Fibroblast of skin of abdomen (primary cell): ENCODE data around the gene ESYT1. TPM values are rescaled to one million over a fixed set of nuclear protein-coding genes. Genes with fewer than 3 reads are reported as not detected.

Experiments used
- DNase-seq: peaks from one replicate; pipeline ENCODE4 v3.0.0-alpha.2; 2013
- polyA plus RNA-seq, 2 experiments: library from polyadenylated mRNA; unstranded; fragments of 120-200 nt; gene quantifications; one replicate each; pipeline ENCODE4 v1.2.1, GENCODE V29; 2013; ENCODE audit not compliant: insufficient read length in 2 of 2

The ESYT1 gene, protein sequence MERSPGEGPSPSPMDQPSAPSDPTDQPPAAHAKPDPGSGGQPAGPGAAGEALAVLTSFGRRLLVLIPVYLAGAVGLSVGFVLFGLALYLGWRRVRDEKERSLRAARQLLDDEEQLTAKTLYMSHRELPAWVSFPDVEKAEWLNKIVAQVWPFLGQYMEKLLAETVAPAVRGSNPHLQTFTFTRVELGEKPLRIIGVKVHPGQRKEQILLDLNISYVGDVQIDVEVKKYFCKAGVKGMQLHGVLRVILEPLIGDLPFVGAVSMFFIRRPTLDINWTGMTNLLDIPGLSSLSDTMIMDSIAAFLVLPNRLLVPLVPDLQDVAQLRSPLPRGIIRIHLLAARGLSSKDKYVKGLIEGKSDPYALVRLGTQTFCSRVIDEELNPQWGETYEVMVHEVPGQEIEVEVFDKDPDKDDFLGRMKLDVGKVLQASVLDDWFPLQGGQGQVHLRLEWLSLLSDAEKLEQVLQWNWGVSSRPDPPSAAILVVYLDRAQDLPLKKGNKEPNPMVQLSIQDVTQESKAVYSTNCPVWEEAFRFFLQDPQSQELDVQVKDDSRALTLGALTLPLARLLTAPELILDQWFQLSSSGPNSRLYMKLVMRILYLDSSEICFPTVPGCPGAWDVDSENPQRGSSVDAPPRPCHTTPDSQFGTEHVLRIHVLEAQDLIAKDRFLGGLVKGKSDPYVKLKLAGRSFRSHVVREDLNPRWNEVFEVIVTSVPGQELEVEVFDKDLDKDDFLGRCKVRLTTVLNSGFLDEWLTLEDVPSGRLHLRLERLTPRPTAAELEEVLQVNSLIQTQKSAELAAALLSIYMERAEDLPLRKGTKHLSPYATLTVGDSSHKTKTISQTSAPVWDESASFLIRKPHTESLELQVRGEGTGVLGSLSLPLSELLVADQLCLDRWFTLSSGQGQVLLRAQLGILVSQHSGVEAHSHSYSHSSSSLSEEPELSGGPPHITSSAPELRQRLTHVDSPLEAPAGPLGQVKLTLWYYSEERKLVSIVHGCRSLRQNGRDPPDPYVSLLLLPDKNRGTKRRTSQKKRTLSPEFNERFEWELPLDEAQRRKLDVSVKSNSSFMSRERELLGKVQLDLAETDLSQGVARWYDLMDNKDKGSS
- 92.7 TPM for polyA plus RNA-seq (2013, experiment 1 of 2; ENCODE audit: insufficient read length)
- 96.1 TPM for polyA plus RNA-seq (2013, experiment 2 of 2; ENCODE audit: insufficient read length)

DNA sequence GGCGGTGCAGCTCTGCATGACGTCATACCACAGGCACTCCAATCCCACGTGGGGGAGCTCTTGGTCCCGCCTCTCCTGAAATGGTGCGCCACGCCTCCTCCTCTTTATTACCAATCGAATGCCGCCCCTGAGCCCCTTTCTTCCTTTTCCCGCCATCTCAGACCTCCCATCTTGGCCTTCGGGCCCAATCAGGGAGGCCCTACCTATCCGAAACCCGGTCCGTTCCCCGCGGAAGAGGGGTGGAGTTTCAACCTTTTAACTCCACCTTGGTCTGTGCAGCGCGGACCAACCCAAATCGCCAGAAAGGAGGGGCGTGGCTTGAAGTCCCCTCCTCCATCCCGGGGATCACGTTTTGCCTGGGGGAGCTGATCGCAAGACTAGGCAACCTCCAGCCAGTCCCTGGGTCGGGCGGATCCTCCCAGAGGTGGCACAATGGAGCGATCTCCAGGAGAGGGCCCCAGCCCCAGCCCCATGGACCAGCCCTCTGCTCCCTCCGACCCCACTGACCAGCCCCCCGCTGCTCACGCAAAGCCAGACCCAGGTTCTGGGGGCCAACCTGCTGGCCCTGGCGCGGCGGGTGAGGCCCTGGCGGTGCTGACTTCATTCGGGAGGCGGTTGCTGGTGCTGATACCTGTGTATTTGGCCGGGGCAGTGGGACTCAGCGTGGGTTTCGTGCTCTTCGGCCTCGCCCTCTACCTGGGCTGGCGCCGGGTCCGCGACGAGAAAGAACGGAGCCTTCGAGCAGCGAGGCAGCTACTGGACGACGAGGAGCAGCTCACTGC is at the start of gene ESYT1:
ESYT1 (plus strand) TSS at position 380 of the 782 bp plus-strand sequence; CDS start at position 433, 53 bp downstream.
- DNase-seq = peak; percentile 100

DNA sequence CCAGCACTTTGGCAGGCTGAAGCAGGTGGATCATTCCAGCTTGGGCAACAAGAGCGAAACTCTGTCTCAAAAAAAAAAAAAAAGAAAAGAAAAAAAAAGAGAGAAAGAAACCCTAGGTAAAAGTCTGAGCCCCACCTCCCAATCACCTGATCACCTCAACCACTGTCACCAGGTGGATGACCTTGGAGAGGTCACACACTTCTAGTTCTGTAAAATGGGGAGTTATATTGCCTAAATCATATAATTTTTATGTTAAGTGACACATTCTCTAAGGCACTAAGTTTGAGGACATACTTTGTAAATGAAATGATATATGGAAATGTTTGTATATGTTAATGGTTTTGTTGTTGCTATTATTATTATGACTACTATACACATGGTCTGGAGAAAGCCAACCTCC is 49.6 kb upstream of the ESYT1 start:
- no peak for DNase-seq

GRCh38 chr12:56078931-56079722 is 48.9 kb upstream of the ESYT1 start:
- peak; percentile 60 for DNase-seq

- DNase-seq = peak; percentile 76
These were observed 48.1 kb upstream of the ESYT1 start, which contains the start of gene ERBB3 for GRCh38 chr12:56079723-56080555. ERBB3 (plus strand) TSS chr12:56080165; CDS start chr12:56080301, 136 bp downstream.

DNA sequence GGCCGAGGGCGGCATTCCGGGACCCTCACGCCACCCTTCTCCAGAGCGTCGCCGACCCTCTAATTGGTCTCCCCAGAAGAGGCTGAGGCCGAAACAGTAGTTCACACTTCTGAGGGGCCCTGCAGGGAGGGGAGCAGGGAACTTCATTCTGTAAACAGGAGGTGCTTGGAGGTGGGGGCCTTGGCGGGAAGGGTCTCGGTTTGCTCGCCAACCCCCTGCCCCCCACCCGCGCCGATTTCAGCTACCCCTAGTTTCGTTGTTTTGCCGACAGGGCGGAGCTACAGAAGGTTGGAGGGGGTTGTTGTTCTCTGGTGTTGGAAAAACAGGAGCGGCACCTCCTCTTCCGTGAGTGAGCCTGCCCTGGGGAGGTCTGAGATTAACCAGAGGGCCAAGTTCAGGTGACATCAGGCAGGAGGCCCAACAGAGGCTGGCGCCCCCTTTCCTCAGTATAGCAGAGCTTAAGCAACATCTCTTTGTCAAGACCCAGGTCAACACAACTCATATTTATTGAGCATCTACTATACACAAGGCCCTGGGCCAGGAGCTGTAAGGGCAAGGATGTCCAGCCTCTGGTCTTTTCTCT is 47.4 kb upstream of the ESYT1 start:
- DNase-seq = no peak

- DNase-seq = no peak
These were observed 46.4 kb upstream of the ESYT1 start for GRCh38 chr12:56081393-56082347.

DNA sequence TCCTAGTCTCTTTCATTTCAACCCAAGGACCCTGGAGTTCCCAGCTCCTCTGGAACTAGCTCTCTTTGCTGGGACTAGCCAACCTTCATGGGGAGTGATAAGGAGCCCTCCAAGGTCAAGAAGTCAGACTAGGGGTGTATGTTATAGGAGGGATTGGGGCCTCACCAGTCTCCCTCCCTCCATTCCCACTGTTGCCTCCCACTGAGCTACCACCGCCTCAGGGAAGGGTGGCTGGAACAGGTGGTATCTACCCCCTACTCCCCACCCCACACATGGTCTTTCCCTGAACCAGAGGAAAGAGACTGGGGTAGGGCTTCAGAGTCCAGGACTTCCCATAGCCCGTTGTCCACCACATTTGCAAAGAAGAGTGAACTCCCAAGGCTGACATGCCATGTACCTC is 45.7 kb upstream of the ESYT1 start:
- no peak for DNase-seq

GRCh38 chr12:56082967-56083366 is 45.1 kb upstream of the ESYT1 start:
- DNase-seq = no peak

- DNase-seq = no peak
These were observed 43.0 kb upstream of the ESYT1 start for GRCh38 chr12:56084958-56085543.

GRCh38 chr12:56086096-56086495 is 42.0 kb upstream of the ESYT1 start:
- DNase-seq = no peak

DNA sequence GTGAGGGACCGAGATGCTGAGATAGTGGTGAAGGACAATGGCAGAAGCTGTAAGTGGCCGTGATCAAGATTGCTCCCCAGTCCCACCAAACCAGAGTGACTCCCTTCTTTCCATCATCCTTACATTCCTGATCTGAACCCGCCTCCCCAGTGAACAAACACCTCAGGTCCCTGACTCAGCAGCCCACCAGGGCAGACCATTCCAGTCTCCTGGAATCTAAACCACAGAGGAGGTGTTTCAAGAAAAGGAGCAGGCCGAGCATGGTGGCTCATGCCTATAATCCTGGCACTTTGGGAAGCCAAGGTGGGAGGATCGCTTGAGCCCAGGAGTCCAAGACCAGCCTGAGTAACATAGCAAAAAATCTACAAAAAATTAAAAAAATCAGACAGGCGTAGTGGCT is 41.5 kb upstream of the ESYT1 start:
- no peak for DNase-seq

- DNase-seq = no peak
These were observed 40.8 kb upstream of the ESYT1 start for GRCh38 chr12:56087220-56087619.

DNA sequence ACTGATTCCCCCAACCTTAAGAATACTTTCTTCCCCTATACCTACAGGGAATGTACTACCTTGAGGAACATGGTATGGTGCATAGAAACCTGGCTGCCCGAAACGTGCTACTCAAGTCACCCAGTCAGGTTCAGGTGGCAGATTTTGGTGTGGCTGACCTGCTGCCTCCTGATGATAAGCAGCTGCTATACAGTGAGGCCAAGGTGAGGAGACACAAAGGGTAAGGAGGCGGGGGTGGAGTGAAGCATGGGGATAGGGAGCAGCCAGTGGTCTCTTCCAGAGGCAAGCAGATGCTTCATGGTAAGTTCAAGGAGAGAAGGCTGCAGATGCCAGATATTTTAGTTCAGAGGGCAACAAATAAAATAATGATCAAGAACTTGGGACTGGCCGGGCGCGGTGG is 30.3 kb upstream of the ESYT1 start:
- DNase-seq = no peak

GRCh38 chr12:56098592-56098991 is 29.5 kb upstream of the ESYT1 start:
- DNase-seq = no peak

GRCh38 chr12:56099787-56100186 is 28.3 kb upstream of the ESYT1 start:
- DNase-seq = no peak

GRCh38 chr12:56101045-56101444 is 27.0 kb upstream of the ESYT1 start:
- DNase-seq = no peak

GRCh38 chr12:56102683-56103065 is 25.4 kb upstream of the ESYT1 start:
- no peak for DNase-seq

DNA sequence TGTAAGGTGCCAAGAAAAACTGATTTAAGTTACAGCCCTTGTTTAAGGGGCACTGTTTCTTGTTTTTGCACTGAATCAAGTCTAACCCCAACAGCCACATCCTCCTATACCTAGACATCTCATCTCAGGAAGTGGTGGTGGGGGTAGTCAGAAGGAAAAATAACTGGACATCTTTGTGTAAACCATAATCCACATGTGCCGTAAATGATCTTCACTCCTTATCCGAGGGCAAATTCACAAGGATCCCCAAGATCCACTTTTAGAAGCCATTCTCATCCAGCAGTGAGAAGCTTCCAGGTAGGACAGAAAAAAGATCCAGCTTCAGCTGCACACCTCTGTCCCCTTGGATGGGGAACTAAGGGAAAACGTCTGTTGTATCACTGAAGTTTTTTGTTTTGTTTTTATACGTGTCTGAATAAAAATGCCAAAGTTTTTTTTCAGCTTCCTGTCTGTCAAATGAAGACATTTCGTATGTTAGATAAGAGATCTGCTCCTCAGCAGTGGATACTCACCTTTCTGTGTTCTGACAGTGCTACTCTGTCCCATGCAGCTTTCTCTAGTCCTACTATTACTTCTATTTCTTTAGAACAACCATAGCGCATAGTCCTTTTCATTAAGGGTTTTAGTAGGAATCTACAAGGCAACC is 24.9 kb upstream of the ESYT1 start:
- no peak for DNase-seq
